HepG2 (cell line): ENCODE data around the gene BEAN1. TPM values are rescaled to one million over a fixed set of nuclear protein-coding genes. Genes with fewer than 3 reads are reported as not detected.
A peak's percentile ranks its signal among the peaks of the same experiment; 100 is the strongest.

Experiments used
- DMAP1 ChIP-seq: IDR thresholded peaks from 2 replicates; pipeline ENCODE4 v1.6.1; 2016
- GLI4 ChIP-seq: sonication (generic); formaldehyde crosslinking; IDR thresholded peaks from 2 replicates; pipeline ENCODE4 v1.5.1; 2020; ENCODE audit warnings: missing genetic modification reagents, mild to moderate bottlenecking, moderate library complexity, borderline replicate concordance
- MAZ ChIP-seq, 2 experiments: sonication (generic) in 1 of 2; formaldehyde crosslinking in 1 of 2; IDR thresholded peaks; 2 replicates each; pipeline versions ENCODE4 v1.5.0 to v1.6.1; 2012 to 2020; ENCODE audit warnings: low read depth in 2 of 2, mild to moderate bottlenecking in 2 of 2, borderline replicate concordance in 1 of 2, improper control_type of control experiment in 1 of 2, low read length in 1 of 2, missing genetic modification reagents in 1 of 2, moderate library complexity in 1 of 2
- NAIF1 ChIP-seq: sonication (generic); formaldehyde crosslinking; IDR thresholded peaks from 2 replicates; pipeline ENCODE4 v1.5.0; 2020; ENCODE audit warnings: mild to moderate bottlenecking, missing genetic modification reagents, borderline replicate concordance
- SMAD9 ChIP-seq: sonication (generic); formaldehyde crosslinking; IDR thresholded peaks from 2 replicates; pipeline ENCODE4 v1.5.1; 2020; ENCODE audit warnings: mild to moderate bottlenecking, missing genetic modification reagents
- ZBTB20 ChIP-seq: sonication (generic); formaldehyde crosslinking; IDR thresholded peaks from 2 replicates; pipeline ENCODE4 v1.8.1; 2023; ENCODE audit warnings: missing genetic modification reagents, low read depth, mild to moderate bottlenecking, borderline replicate concordance
- ZFP1 ChIP-seq: IDR thresholded peaks from 2 replicates; pipeline ENCODE4 v1.6.1; 2016
- ZNF101 ChIP-seq: sonication (generic); formaldehyde crosslinking; IDR thresholded peaks from 2 replicates; pipeline ENCODE4 v1.4.0; 2020; ENCODE audit warnings: mild to moderate bottlenecking, low read depth, missing genetic modification reagents, borderline replicate concordance
- ZNF296 ChIP-seq: sonication (generic); formaldehyde crosslinking; conservative IDR thresholded peaks from 2 replicates; pipeline ENCODE4 v1.5.0; 2020; ENCODE audit warnings: mild to moderate bottlenecking, missing genetic modification reagents
- ZNF746 ChIP-seq: sonication (generic); formaldehyde crosslinking; IDR thresholded peaks from 2 replicates; pipeline ENCODE4 v1.8.0; 2022; ENCODE audit warnings: mild to moderate bottlenecking, missing genetic modification reagents
- polyA plus RNA-seq, 8 experiments: library from polyadenylated mRNA; depleted of rRNA in 3 of 8; stranded (reverse) in 7 of 8; unstranded in 1 of 8; fragments of >200 nt; fragmentation: Illumina TruSeq in 4 of 8; extraction: Trizol in 4 of 8; gene quantifications; 2 replicates each; pipeline versions ENCODE4 v1.2.1 to v1.2.3, GENCODE V29; 2011 to 2016; ENCODE audit warnings: low read depth in 4 of 8, missing spikeins in 1 of 8, mixed read lengths in 1 of 8; ENCODE audit not compliant: insufficient read depth in 1 of 8
- total RNA-seq, 5 experiments: library from RNA; depleted of rRNA; stranded (reverse); fragments of >200 nt; fragmentation: Illumina TruSeq; extraction: Trizol; gene quantifications; 2 replicates each; pipeline ENCODE4 v1.2.3, GENCODE V29; 2016; ENCODE audit warnings: low read depth in 1 of 5
- TF ChIP-seq, protein P1 (sequence below): sonication (generic); formaldehyde crosslinking; IDR thresholded peaks from 2 replicates; pipeline ENCODE4 v1.5.0; 2020; ENCODE audit warnings: mild to moderate bottlenecking, missing genetic modification reagents, borderline replicate concordance
- TF ChIP-seq, protein P2 (sequence below): sonication (generic); formaldehyde crosslinking; IDR thresholded peaks from 2 replicates; pipeline ENCODE4 v1.4.0; 2020; ENCODE audit warnings: missing genetic modification reagents, low read depth, mild to moderate bottlenecking, borderline replicate concordance
- TF ChIP-seq, protein P3 (sequence below): sonication (generic); formaldehyde crosslinking; IDR thresholded peaks from 2 replicates; pipeline ENCODE4 v1.5.0; 2020; ENCODE audit warnings: missing genetic modification reagents, mild to moderate bottlenecking, borderline replicate concordance
- TF ChIP-seq, protein P4 (sequence below): IDR thresholded peaks from 2 replicates; pipeline ENCODE4 v1.6.1; 2016; ENCODE audit warnings: low read depth, missing genetic modification reagents, missing compliant biosample characterization
- TF ChIP-seq, protein P5 (sequence below): sonication (generic); formaldehyde crosslinking; IDR thresholded peaks from 2 replicates; pipeline ENCODE4 v1.4.0; 2020; ENCODE audit warnings: mild to moderate bottlenecking, missing genetic modification reagents

The BEAN1 gene
- total and polyA plus RNA-seq, 2 of the 13 experiments (the other 11 are each of a cell fraction or from before 2014, with no cell fraction given) = 0.53 to 1.4 TPM

DNA sequence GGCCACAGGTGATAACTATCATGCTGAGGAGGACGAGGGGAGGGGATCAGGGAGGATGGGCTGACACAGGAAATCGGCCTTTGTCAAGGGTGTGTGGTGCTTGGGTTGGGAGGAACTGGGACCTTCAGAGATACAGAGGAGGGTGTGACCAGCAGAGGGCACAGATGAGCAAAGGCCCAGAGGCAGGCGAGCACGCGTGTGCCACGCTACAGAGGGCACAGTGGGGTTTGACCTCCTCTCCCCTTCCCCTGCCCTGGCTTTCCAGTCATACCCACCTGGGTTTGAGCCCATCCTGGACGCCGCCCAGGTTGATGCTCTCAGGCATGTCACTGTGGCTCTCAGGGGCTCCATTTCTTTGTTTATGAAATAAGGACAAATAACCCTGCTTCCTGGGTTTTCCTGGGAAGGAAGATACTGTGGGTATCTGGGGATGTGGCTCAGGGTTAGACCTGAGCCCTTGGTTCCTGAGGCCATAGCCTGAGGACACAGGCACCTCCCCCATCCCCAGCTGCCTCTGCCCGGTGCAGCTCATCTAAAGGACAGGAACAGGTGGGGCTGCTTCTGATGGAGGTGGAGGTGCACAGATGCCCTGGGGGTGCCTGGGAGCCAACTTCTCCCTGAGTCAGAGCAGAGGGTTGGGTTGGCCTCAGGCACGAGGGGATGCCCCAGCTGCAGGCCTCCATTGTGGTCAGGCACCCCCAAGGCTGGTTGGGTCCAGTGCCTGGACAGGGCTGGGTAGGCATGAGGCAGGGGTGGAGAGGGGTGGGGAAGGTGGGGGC is 51.8 kb downstream of the BEAN1 start (continued):
- TF ChIP-seq, protein P1, sequence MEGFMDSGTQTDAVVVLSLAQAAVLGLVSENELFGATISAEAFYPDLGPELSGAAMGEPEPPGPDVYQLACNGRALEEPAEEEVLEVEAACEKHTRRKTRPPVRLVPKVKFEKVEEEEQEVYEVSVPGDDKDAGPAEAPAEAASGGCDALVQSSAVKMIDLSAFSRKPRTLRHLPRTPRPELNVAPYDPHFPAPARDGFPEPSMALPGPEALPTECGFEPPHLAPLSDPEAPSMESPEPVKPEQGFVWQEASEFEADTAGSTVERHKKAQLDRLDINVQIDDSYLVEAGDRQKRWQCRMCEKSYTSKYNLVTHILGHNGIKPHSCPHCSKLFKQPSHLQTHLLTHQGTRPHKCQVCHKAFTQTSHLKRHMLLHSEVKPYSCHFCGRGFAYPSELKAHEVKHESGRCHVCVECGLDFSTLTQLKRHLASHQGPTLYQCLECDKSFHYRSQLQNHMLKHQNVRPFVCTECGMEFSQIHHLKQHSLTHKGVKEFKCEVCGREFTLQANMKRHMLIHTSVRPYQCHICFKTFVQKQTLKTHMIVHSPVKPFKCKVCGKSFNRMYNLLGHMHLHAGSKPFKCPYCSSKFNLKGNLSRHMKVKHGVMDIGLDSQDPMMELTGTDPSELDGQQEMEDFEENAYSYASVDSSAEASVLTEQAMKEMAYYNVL (CRISPR knock-in tag) = 0 out of 2 replicates have a peak, but pooled peaks have one; percentile 49
- TF ChIP-seq MAZ (IDR thresholded peaks at IDR 0.05; ENCODE audit: borderline replicate concordance, low read depth, low read length) (no peak), MAZ (CRISPR knock-in tag; IDR thresholded peaks at IDR 0.05; ENCODE audit: low read depth) (peak; percentile 71), ZFP1 (CRISPR knock-in tag) (no peak), DMAP1 (CRISPR knock-in tag) (0 out of 2 replicates have a peak, but pooled peaks have one; percentile 39), GLI4 (CRISPR knock-in tag) (no peak), ZNF296 (CRISPR knock-in tag) (no peak), NAIF1 (CRISPR knock-in tag) (no peak), SMAD9 (CRISPR knock-in tag) (0 out of 2 replicates have a peak, but pooled peaks have one; percentile 35), ZNF746 (CRISPR knock-in tag) (peak; percentile 42; the same call in 1 of the 2 replicates), ZNF101 (CRISPR knock-in tag) (no peak), ZBTB20 (CRISPR knock-in tag) (no peak)
- TF ChIP-seq, protein P2, sequence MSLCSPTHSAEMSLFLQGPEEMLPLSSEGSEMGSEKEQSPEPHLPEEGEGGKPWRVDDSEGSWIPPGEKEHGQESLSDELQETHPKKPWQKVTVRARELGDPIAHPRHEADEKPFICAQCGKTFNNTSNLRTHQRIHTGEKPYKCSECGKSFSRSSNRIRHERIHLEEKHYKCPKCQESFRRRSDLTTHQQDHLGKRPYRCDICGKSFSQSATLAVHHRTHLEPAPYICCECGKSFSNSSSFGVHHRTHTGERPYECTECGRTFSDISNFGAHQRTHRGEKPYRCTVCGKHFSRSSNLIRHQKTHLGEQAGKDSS (CRISPR knock-in tag) = peak; percentile 82; the same call in 1 of the 2 replicates
- TF ChIP-seq, protein P3, sequence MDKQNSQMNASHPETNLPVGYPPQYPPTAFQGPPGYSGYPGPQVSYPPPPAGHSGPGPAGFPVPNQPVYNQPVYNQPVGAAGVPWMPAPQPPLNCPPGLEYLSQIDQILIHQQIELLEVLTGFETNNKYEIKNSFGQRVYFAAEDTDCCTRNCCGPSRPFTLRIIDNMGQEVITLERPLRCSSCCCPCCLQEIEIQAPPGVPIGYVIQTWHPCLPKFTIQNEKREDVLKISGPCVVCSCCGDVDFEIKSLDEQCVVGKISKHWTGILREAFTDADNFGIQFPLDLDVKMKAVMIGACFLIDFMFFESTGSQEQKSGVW (CRISPR knock-in tag) = no peak
- TF ChIP-seq, protein P4, sequence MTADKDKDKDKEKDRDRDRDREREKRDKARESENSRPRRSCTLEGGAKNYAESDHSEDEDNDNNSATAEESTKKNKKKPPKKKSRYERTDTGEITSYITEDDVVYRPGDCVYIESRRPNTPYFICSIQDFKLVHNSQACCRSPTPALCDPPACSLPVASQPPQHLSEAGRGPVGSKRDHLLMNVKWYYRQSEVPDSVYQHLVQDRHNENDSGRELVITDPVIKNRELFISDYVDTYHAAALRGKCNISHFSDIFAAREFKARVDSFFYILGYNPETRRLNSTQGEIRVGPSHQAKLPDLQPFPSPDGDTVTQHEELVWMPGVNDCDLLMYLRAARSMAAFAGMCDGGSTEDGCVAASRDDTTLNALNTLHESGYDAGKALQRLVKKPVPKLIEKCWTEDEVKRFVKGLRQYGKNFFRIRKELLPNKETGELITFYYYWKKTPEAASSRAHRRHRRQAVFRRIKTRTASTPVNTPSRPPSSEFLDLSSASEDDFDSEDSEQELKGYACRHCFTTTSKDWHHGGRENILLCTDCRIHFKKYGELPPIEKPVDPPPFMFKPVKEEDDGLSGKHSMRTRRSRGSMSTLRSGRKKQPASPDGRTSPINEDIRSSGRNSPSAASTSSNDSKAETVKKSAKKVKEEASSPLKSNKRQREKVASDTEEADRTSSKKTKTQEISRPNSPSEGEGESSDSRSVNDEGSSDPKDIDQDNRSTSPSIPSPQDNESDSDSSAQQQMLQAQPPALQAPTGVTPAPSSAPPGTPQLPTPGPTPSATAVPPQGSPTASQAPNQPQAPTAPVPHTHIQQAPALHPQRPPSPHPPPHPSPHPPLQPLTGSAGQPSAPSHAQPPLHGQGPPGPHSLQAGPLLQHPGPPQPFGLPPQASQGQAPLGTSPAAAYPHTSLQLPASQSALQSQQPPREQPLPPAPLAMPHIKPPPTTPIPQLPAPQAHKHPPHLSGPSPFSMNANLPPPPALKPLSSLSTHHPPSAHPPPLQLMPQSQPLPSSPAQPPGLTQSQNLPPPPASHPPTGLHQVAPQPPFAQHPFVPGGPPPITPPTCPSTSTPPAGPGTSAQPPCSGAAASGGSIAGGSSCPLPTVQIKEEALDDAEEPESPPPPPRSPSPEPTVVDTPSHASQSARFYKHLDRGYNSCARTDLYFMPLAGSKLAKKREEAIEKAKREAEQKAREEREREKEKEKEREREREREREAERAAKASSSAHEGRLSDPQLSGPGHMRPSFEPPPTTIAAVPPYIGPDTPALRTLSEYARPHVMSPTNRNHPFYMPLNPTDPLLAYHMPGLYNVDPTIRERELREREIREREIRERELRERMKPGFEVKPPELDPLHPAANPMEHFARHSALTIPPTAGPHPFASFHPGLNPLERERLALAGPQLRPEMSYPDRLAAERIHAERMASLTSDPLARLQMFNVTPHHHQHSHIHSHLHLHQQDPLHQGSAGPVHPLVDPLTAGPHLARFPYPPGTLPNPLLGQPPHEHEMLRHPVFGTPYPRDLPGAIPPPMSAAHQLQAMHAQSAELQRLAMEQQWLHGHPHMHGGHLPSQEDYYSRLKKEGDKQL (CRISPR knock-in tag) = no peak
- TF ChIP-seq, protein P5, sequence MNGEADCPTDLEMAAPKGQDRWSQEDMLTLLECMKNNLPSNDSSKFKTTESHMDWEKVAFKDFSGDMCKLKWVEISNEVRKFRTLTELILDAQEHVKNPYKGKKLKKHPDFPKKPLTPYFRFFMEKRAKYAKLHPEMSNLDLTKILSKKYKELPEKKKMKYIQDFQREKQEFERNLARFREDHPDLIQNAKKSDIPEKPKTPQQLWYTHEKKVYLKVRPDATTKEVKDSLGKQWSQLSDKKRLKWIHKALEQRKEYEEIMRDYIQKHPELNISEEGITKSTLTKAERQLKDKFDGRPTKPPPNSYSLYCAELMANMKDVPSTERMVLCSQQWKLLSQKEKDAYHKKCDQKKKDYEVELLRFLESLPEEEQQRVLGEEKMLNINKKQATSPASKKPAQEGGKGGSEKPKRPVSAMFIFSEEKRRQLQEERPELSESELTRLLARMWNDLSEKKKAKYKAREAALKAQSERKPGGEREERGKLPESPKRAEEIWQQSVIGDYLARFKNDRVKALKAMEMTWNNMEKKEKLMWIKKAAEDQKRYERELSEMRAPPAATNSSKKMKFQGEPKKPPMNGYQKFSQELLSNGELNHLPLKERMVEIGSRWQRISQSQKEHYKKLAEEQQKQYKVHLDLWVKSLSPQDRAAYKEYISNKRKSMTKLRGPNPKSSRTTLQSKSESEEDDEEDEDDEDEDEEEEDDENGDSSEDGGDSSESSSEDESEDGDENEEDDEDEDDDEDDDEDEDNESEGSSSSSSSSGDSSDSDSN (CRISPR knock-in tag) = peak; percentile 38; the same call in 1 of the 2 replicates
